ENCODE data around the gene CHRNA4.

Gene CHRNA4

GRCh38 chr20:63331741-63332400 is 29.3 kb downstream of the CHRNA4 start:
- Histone ChIP-seq H3K4me1 (ENCODE audit: insufficient read depth, low read length) (no peaks in the 10 kb centered on the region), H3K79me2 (ENCODE audit: insufficient read depth, low read length) (no peaks in the 10 kb centered on the region), H3K4me2 (ENCODE audit: insufficient read depth, low read length) (no peak overlapping the region), H3K9ac (ENCODE audit: low read depth, low read length) (no peak overlapping the region), H4K20me1 (ENCODE audit: insufficient read depth, low read length) (peaks cover 4% of the 10 kb centered on the region; the same call in 1 of the 2 replicates), H3K27ac (ENCODE audit: low read length) (no peak overlapping the region), H3K9me3 (ENCODE audit: insufficient read depth, low read length, severe bottlenecking) (peaks cover 4% of the 10 kb centered on the region), H2AFZ (ENCODE audit: low read depth, low read length) (no peak overlapping the region), H3K36me3 (ENCODE audit: insufficient read depth, low read length) (no peaks in the 10 kb centered on the region), H3K4me3 (ENCODE audit: low read depth in 1 of 2, low read length in 2 of 2) (no peak overlapping the region), H3K27me3 (ENCODE audit: insufficient read depth, low read length, poor library complexity) (no peaks in the 10 kb centered on the region)
- TF ChIP-seq CTCF (IDR thresholded peaks at IDR 0.05; ENCODE audit: borderline replicate concordance, extremely low read depth, low read length, poor library complexity, severe bottlenecking) (no peak), EZH2 (IDR thresholded peaks at IDR 0.05; ENCODE audit: borderline replicate concordance, low read depth, low read length, severe bottlenecking) (no peak)
- ATAC-seq (ENCODE audit: insufficient read depth, low read depth) (no peak), DNase-seq (no peak)

- no peaks in the 10 kb centered on the region for H3K79me2 ChIP-seq (ENCODE audit: insufficient read depth, low read length)
- no peaks in the 10 kb centered on the region for H3K36me3 ChIP-seq (ENCODE audit: insufficient read depth, low read length)
- TF ChIP-seq EZH2 (IDR thresholded peaks at IDR 0.05; ENCODE audit: borderline replicate concordance, low read depth, low read length, severe bottlenecking) (no peak), CTCF (IDR thresholded peaks at IDR 0.05; ENCODE audit: borderline replicate concordance, extremely low read depth, low read length, poor library complexity, severe bottlenecking) (no peak)
- DNase-seq (no peak), ATAC-seq (ENCODE audit: insufficient read depth, low read depth) (no peak)
- no peak overlapping the region for H3K4me2 ChIP-seq (ENCODE audit: insufficient read depth, low read length)
- no peak overlapping the region for H3K4me3 ChIP-seq (ENCODE audit: low read depth in 1 of 2, low read length in 2 of 2)
- peaks cover 5% of the 10 kb centered on the region; the same call in 1 of the 2 replicates for H4K20me1 ChIP-seq (ENCODE audit: insufficient read depth, low read length)
- no peaks in the 10 kb centered on the region for H3K4me1 ChIP-seq (ENCODE audit: insufficient read depth, low read length)
- peaks cover 4% of the 10 kb centered on the region for H3K9me3 ChIP-seq (ENCODE audit: insufficient read depth, low read length, severe bottlenecking)
- no peaks in the 10 kb centered on the region for H3K27me3 ChIP-seq (ENCODE audit: insufficient read depth, low read length, poor library complexity)
- H3K27ac ChIP-seq (ENCODE audit: low read length), result no peak overlapping the region
- H3K9ac ChIP-seq (ENCODE audit: low read depth, low read length), result no peak overlapping the region
- H2AFZ ChIP-seq (ENCODE audit: low read depth, low read length), result no peak overlapping the region
These were observed 30.2 kb downstream of the CHRNA4 start for GRCh38 chr20:63330940-63331339.

GRCh38 chr20:63330084-63330760 is 30.9 kb downstream of the CHRNA4 start:
- no peak overlapping the region for H3K27ac ChIP-seq (ENCODE audit: low read length)
- no peak for TF ChIP-seq EZH2 (IDR thresholded peaks at IDR 0.05; ENCODE audit: borderline replicate concordance, low read depth, low read length, severe bottlenecking)
- TF ChIP-seq CTCF (IDR thresholded peaks at IDR 0.05; ENCODE audit: borderline replicate concordance, extremely low read depth, low read length, poor library complexity, severe bottlenecking), result no peak
- H4K20me1 ChIP-seq (ENCODE audit: insufficient read depth, low read length), result peaks cover 5% of the 10 kb centered on the region

More at GRCh38 chr20:63330084-63330760, 30.9 kb downstream of the CHRNA4 start:
- Histone ChIP-seq H3K9ac (ENCODE audit: low read depth, low read length) (no peak overlapping the region), H3K9me3 (ENCODE audit: insufficient read depth, low read length, severe bottlenecking) (peaks cover 4% of the 10 kb centered on the region), H3K27me3 (ENCODE audit: insufficient read depth, low read length, poor library complexity) (no peaks in the 10 kb centered on the region), H3K4me1 (ENCODE audit: insufficient read depth, low read length) (no peaks in the 10 kb centered on the region), H3K36me3 (ENCODE audit: insufficient read depth, low read length) (no peaks in the 10 kb centered on the region), H2AFZ (ENCODE audit: low read depth, low read length) (no peak overlapping the region), H3K4me3 (ENCODE audit: low read depth in 1 of 2, low read length in 2 of 2) (no peak overlapping the region), H3K79me2 (ENCODE audit: insufficient read depth, low read length) (no peaks in the 10 kb centered on the region), H3K4me2 (ENCODE audit: insufficient read depth, low read length) (no peak overlapping the region)
- no peak for DNase-seq
- no peak for ATAC-seq (ENCODE audit: insufficient read depth, low read depth)
